HG03342 (cell line): ENCODE results near the gene ZC3H13.
A peak's percentile ranks its signal among the peaks of the same experiment; 100 is the strongest.

Experiments
- ATAC-seq: cut with Tn5 transposase; IDR thresholded peaks from one replicate; pipeline ENCODE4 v1.9.1; 2021; ENCODE audit warnings: mild to moderate bottlenecking, moderate library complexity; ENCODE audit not compliant: unreplicated experiment

The ZC3H13 gene, protein sequence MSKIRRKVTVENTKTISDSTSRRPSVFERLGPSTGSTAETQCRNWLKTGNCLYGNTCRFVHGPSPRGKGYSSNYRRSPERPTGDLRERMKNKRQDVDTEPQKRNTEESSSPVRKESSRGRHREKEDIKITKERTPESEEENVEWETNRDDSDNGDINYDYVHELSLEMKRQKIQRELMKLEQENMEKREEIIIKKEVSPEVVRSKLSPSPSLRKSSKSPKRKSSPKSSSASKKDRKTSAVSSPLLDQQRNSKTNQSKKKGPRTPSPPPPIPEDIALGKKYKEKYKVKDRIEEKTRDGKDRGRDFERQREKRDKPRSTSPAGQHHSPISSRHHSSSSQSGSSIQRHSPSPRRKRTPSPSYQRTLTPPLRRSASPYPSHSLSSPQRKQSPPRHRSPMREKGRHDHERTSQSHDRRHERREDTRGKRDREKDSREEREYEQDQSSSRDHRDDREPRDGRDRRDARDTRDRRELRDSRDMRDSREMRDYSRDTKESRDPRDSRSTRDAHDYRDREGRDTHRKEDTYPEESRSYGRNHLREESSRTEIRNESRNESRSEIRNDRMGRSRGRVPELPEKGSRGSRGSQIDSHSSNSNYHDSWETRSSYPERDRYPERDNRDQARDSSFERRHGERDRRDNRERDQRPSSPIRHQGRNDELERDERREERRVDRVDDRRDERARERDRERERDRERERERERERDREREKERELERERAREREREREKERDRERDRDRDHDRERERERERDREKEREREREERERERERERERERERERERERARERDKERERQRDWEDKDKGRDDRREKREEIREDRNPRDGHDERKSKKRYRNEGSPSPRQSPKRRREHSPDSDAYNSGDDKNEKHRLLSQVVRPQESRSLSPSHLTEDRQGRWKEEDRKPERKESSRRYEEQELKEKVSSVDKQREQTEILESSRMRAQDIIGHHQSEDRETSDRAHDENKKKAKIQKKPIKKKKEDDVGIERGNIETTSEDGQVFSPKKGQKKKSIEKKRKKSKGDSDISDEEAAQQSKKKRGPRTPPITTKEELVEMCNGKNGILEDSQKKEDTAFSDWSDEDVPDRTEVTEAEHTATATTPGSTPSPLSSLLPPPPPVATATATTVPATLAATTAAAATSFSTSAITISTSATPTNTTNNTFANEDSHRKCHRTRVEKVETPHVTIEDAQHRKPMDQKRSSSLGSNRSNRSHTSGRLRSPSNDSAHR (N-terminal part only)

DNA sequence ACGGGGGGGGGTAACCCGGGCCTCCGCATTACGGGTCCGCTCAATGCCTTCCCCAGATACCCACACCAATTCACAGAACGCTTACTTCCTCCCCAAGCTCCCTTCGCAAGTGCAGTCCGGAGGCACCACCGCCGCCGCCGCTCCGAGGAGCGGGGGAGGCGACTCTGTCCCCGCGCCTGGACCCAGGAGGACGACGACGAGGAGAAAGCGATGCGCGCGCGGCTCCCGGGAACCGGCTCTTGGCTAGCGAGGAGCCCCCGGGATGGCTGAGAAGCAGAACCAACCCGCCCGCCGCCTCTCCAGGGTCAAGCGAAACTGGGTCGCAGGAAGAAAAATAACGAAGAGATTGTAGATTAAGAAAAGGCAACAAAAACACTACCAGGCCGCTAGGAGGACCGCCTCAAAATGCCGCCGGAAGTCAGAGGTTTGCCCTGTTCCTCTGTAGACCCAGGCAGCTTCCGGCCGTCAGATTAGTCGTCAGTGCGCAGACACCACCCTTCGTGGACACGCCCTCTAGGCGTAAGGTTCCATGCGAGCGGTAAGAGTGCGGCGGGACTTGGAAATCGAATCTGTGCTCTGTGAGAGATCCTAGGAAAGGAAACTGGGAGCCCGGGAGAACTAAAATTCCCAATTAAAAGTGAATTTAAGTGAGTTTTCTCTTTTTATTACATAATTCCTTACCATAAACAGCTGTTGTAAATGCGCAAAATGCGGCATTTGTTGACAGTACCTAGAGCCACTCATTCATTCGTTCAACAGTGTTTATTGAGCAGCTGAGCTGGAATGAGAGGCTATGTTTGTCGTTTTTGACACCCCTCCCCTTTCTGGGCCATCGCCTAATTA is at the start of gene ZC3H13:
Gene ZC3H13 (minus strand): TSS at position 428 of the 843 bp plus-strand sequence. CDS start 7,239 bp downstream, outside the sequence.
- ATAC-seq: peak; percentile 99

DNA sequence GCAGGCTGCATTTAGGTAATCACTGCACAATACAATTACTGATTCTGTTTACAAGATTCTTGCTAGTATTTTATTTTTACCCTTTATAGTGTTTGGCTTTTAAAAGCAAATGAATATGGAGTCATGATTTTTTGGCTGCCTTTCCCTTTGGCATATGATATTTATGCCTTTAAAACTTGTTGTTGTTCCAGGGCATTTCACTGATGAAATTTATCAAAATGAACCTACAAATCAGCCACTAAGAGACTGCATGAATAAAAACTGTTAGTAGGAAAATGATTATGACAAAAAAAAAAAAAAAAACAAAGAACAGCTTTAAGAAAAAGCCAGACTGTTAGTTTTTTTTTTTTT is 49.7 kb upstream of the ZC3H13 start:
- no peak for ATAC-seq

DNA sequence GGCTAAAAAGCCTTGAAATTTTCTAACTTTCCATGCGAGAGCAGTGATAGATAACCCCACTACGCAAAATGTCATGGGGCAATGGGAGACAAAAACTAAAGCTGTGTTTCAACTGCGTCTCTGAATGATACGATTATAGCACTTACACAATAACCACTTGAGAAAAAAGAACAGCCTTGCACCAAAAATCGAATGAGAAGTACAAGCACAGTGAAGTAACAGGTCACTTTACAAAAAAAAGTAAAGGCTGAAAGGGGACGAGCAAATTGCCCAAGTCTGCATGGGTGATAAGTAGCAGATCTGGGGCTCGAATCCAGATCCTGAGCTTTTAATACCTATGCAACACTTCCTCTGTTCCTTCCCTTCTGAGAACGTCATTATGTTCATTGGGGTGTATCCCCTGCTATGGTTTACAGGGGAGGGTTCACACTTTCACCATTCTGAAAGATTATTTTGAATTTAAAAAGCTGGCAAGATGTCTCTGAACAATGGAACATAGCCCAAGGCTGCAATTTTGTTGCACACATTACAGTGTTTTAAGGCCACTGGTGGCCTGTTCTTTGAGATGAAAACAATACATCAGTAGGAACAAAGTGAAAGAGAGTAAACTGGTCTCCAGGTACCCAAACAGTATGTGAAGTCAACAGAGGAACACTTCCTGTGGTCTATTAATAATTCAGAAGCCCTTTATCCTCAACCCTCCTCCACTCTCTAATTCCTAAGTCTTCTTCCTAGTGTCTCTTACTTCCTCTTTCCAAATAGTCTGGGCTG is 49.1 kb upstream of the ZC3H13 start:
- ATAC-seq: peak; percentile 47

DNA sequence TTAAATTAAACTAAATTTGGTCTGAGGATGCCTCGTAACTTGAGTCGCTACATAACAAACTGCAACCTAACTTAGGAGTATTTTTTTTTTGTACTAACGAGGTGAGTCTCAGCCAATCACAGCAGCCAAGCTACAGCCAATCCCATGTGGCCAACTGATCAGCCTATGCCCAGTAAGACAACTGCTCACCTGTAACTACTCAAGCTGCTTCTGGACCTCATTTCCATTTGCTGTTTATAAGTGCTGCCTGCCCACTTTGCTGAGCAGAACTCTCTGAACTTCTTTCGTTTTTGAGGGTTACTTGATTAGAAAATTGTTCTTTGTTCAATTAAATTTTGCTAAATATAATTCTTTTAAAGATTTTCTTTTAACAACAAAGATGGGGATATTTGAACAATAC is 48.5 kb upstream of the ZC3H13 start:
- no peak for ATAC-seq

DNA sequence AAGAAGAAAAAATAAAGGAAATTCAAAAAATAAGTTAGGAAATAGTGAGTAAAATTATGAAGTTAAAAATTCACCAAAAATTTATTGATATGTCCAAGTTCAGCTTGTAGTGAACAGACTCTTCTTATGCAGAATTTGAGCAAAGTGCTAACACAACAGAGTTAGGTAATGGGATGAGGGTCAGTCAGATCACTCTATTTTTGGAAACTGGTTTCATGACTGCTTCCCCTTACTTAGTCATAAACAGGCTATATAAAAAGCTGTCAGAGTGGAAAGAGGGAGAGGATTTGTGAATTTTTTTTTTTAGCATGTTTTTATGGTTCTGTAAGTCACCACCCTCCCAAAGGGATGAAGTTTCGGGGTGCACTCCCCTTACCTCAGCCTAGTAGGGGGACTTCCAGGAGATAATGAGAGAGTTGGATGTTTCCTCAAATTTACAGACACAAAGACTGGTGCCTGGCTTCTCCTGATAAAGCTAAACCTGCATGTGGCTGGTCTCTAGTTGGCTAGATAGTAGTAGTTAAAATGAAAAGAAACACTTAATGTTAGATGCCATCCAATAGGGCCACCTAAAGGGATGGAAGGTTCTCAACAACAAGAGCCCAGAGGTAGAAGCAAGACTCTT is 47.8 kb upstream of the ZC3H13 start:
- no peak for ATAC-seq

DNA sequence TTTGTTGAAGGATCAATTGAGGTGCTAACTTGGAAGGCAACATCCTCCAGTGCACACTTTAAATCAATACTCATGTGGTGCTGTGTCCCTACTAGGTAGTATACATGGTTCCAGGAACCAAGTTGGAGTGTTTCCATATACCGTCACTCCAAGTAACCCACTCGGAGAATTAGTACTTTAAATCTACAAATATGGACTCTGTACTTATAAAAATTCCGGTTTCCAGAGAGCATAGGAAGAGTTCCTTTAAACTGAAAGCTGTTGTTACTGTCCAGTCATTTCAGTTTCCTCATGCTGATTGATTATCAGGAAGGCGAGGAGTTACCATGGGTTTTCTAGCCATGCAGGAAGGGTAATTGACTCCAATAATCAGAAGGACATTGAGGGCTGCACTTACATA is 45.1 kb upstream of the ZC3H13 start:
- ATAC-seq: no peak

DNA sequence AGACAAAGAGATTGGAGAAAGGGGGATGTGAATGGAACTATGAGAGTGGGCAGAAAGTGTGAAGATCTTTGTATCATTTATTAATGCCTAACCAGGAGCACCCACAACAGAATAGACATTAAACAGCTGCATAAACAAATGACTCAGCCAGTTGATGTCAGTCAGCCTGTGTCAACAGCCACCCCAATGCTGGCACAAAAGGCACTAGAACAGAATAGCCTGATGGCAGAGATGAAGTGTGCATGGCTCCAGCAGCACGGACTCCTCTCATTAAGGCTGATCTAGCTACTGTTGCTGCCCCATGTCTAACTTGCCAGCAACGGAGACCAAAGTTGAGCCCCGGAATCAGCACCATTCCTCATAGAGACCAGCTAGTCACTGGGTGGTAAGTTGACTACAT is 44.5 kb upstream of the ZC3H13 start:
- ATAC-seq: no peak

DNA sequence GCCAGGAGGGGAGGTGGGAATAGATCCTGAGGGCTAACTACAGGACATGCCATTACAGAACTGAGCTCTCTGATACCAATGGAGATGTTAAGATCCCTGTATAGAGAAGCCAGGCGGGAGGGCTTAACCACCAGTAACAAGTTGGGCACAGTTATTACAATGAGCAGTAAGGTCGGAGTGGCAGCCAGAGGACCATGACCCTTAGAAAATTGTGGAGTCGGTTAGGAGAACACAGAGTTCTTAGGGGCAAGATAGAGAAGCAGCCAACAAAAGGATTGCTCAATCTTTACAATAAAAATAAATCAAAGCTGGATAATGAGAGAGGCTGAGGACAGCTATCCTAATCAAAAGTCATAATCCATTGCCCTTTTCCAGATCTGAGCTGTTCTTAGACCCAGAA is 41.9 kb upstream of the ZC3H13 start:
- no peak for ATAC-seq

DNA sequence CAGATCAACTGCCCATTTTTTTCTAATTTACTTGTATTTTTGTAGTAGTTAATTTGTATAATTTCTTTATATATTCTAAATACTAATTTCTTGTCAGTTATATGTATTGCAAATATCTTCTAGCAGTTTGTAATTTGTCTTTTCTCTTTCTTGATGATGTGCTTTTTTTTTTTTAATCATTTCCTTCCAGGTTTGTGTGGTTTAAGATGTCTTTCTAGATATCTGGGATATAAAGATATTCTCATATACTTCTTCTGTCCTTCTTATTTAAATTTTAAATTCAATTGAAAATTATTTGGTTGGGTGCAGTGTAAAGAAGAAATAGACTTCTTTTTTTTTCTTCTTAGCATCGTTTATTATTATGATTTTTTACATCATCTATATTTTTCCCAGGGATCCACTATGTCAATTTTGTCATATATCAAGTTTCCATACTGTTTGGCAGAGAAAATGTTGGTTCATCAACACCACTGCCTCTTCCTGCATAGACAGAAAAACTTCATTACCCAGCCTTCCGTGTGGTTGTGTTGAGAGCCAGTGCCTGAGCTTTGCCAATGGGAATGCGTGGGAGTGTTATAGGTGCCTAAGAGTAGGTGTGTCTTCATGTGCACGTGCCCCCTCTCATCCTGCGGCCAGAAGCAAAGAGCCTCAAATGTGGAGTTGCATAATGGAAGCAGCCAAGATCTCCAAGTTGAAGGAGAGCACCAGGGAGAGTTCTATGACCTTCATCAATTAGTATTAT is 36.4 kb upstream of the ZC3H13 start:
- ATAC-seq: no peak

DNA sequence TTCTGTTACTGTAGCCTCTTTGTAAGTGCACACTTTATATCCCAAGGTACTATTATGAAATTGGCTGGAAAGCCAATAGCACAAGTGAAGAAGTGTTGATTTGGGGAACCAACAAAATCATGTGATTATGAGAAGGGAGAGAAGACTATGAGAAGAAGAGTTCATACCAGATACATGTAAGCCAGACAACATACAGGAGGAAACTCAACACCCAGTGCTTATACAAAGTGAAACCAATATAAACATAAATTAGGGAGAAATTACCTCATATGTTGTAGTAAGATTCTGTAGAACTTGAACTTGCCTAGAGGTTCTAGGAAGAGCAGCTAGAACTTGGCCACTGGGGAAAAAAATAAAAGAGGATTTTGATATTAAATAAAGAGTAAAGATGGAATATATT is 34.9 kb upstream of the ZC3H13 start:
- no peak for ATAC-seq

DNA sequence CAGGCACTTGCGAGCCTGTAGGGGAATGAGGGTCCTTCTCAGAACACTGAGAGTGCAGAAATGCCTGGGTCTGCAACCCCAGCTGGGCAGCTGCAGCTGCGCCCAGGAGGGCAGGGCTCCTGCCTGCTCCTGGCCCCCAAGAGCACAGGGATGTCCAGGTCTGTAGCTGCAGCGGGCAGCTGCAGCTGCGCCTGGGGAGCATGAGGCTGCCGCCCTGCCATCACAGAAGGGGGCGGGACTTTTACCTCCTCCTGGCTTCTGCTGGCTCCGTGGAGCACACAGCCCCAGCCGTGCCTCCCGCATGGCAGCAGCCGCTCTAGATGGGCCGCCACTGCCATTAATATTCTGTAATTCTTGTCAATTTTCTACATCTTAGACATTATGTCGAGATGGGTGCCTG is 34.4 kb upstream of the ZC3H13 start:
- ATAC-seq: no peak

DNA sequence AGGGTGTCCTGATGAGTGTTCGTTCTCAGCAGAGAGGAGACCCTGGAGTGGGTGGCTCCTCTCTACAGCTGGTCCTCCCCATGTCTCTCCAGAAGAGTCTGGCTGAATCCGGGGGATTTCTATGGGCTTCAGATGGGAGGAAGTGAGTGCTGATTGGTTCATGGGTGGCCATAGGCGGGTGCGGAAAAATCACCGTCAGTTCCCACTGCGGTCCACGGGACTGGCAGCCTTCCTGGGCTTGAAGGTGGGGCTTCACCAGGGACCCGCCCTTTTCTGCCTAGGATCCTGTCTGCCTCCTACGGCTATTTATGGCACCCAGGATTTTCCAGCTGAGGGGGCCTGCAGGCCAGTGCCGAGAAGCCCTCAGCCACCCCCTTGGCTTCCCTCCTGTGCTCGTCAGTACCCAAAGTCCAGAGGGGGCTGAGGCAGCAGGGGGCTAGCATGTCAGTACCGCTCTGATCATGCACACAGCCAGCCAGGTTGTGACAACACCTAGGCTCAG is 33.9 kb upstream of the ZC3H13 start:
- no peak for ATAC-seq

DNA sequence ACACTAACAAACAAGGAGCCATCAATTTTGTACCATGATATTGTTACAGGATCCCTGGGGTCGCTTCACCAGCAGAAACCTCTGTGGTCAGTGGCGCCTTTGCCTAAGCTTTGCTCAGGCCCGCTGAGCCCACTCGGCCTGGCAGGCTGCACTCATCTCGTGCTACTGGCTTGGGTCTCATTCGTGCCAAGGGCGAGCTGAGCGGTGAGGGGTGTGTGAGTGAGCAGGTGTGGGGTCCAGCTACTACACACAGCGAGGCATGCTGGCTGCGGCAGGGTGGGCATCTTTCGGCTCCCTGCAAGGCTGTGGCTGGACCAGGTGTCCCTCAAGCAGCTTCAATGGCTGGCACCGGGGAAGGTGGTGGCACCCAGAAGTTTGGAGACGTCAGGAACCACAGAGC is 33.2 kb upstream of the ZC3H13 start:
- no peak for ATAC-seq

DNA sequence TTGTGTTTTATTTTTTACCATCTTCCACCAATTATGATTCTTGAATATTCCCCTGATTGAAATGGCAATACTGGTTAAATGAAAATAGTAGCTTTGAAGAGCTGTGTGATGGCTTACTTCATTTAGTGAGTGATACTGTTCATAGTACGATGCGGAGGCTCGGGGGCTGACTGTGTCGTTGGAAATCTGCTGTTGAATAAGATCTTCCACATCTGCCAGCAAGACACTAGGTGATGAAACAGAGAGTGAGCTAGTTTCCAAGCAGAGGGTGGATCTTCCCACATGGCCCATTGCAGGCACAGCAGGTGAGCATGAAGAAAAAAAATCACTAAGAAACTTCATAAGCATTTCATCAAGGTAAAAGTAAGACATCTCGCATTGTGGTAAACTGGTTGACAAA is 29.8 kb upstream of the ZC3H13 start:
- no peak for ATAC-seq

DNA sequence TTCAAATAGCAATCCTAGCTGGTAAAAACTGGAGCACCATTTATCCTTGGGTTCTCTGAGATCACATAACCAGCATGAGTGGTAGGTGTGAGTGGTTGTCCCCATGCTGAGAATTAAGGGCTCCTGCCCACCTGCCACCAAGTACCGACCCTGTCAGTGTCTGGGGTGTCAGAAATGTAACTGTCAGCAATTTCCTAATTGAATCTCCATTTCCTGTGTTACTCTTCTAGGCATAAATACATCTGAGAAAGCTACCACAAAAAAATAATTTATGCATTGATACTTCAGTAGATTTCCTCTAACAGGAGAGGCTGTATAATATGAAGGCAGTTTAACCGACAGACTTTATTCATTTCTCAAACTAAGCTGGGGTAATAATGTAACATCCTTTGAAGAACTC is 27.2 kb upstream of the ZC3H13 start:
- ATAC-seq: no peak

DNA sequence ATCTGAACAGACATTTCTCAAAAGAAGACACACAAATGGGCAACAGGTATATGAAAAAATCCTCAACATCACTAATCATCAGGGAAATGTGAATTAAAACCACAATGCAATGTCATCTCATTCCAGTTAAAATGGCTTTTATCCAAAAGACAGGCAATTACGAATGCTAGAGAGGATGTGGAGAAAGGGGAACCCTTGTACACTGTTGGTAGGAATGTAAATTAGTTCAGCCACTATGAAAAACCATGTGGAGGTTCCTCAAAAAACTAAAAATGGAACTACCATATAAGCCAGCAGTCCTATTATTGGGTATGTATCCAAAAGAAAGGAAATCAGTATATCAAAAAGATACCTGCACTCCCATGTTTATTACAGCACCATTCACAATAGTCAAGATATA is 24.7 kb upstream of the ZC3H13 start:
- no peak for ATAC-seq

DNA sequence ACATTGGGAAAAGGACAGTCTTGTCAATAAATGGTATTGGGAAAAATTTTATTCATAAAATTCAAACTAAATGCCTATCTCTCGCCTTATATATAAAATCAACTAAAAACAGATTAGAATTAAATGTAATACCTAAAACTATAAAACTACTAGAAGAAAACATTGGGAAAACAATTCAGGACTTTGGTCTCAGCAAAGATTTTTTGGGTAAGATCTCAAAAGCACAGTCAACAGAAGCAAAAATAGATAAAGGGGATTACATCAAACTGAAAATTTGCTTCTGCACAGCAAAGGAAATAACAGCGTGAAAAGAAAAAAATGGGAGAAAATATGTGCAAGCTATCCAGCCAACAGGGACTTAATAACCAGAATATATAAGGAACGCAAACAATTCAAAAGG is 24.3 kb upstream of the ZC3H13 start:
- no peak for ATAC-seq

DNA sequence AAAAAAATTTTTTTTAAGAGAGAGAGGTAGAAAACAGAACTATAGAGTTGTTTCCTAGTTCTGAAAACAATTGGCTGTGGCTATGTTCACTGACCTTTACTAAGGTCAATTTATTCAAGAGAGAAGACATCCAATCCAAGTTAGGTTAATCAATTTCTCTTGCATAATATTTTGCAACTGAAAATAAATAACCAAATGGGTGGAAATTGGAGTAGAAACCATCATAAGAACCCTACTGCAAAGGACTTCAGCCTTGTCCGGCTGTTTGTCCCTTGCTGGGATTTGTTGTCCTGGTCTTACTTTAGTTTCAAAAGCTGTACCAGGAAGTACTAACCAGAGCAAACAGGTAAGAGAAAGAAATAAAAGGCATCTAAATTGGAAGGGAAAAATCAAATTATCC is 23.3 kb upstream of the ZC3H13 start:
- no peak for ATAC-seq
